Right lobe of liver (tissue), 6 donors: ENCODE results near the gene CLEC16A. TPM values are rescaled to one million over a fixed set of nuclear protein-coding genes. Genes with fewer than 3 reads are reported as not detected.

Source experiments
- ATAC-seq, 4 donors: fragments of 200-7000 bp; cut with Tn5 transposase; one replicate each; pipeline ENCODE4 v1.9.1; 2020; ENCODE audit warnings: mild to moderate bottlenecking in 4 of 4, moderate library complexity in 4 of 4
- DNase-seq, 3 donors: peaks; one replicate each; pipeline ENCODE4 v3.0.0-alpha.2; 2020
- H3K27ac ChIP-seq, 3 donors: fragments of 200-600 bp; one replicate each; pipeline ENCODE4 v1.8.0; 2022
- H3K27me3 ChIP-seq, 2 donors: fragments of 200-600 bp; one replicate each; pipeline ENCODE4 v1.8.0; 2022
- H3K36me3 ChIP-seq, 4 donors: fragments of 200-600 bp; sonication (generic) in 1 of 4; one replicate each; pipeline versions ENCODE4 v1.5.1 to v1.8.0; 2017 to 2022; ENCODE audit warnings: control low read depth in 1 of 4
- H3K4me1 ChIP-seq, 4 donors: fragments of 200-600 bp; sonication (generic) in 1 of 4; one replicate each; pipeline versions ENCODE4 v1.5.1 to v1.8.0; 2017 to 2022; ENCODE audit warnings: control low read depth in 1 of 4
- H3K4me3 ChIP-seq, 3 donors: fragments of 200-600 bp; one replicate each; pipeline ENCODE4 v1.8.0; 2022
- H3K9me3 ChIP-seq, 4 donors: fragments of 200-600 bp; sonication (generic) in 1 of 4; one replicate each; pipeline versions ENCODE4 v1.5.1 to v1.8.0; 2017 to 2022; ENCODE audit warnings: control low read depth in 1 of 4
- CTCF ChIP-seq, 4 donors: fragments of 200-600 bp in 3 of 4; fragments of 450-650 bp in 1 of 4; IDR thresholded peaks; one replicate each; pipeline versions ENCODE4 v1.5.1 to v1.8.0; 2016 to 2022; ENCODE audit warnings: antibody characterized with exemption in 4 of 4, mild to moderate bottlenecking in 2 of 4
- POLR2A ChIP-seq: fragments of 450-650 bp; IDR thresholded peaks from one replicate; pipeline ENCODE4 v1.6.1; 2017; ENCODE audit warnings: antibody characterized with exemption, mild to moderate bottlenecking
- WGBS: methylation state at CpG from one replicate; pipeline ENCODE4 v1.1.6; 2018; ENCODE audit warnings: low coverage, low lambda C conversion rate; ENCODE audit not compliant: insufficient coverage; ENCODE audit errors: missing lambda C conversion rate; 5-methylcytosine and 5-hydroxymethylcytosine counted together
- intact Hi-C, 2 donors: fragments of 100-400 bp; cut with DNase I; formaldehyde crosslinking; loops; one replicate each; pipeline versions ENCODE4 v1.11.2 to v1.14.1; 2022
- total RNA-seq, 6 experiments: library from RNA; depleted of rRNA in 2 of 6; stranded (reverse); fragments of >200 nt in 2 of 6; fragmentation: NEBNext Ultra II Directional in 3 of 6; extraction: Animal tissue kit (Norgen Biotek cat#: 25700) in 3 of 6; gene quantifications; one replicate each; pipeline versions ENCODE4 v1.1.0 to v1.2.4, GENCODE V29; 2016 to 2023
- donor health status: DM: no; HTN: yes; CAD: no.
- donor health status: DM: no; HTN: no; CAD: no.
- donor health status: DM: no; HTN: no; CAD: no.
- donor health status: DM: no; HTN: yes; CAD: no.
- donor health status: DM: no; HTN: yes; CAD: no.

CLEC16A gene
- total RNA-seq, 6 experiments from 2014 or later, result 15.2 to 25.9 (median 19.8) TPM

GRCh38 chr16:11064202-11064540, 119.8 kb downstream of the CLEC16A start:
- WGBS, result 68% methylated on average over 3 of the region's 3 CpGs
- TF ChIP-seq POLR2A (no peak), CTCF (IDR thresholded peaks at IDR 0.05) (no peak)
- no peaks in the 10 kb centered on the region for H3K9me3 ChIP-seq
- H3K4me3 ChIP-seq, result no peak overlapping the region
- H3K27ac ChIP-seq, result no peak overlapping the region
- no peak for DNase-seq
- peaks cover 0 to 35% (median 14%) of the 10 kb centered on the region in 4 donors for H3K4me1 ChIP-seq
- H3K36me3 ChIP-seq, result peaks cover 0 to 10% (median 0%) of the 10 kb centered on the region in 4 donors
- ATAC-seq, result no peak
- no peaks in the 10 kb centered on the region for H3K27me3 ChIP-seq
- intact Hi-C loops, result no loop called here

GRCh38 chr16:11064851-11065250, 120.5 kb downstream of the CLEC16A start:
- ATAC-seq, result no peak
- peaks cover 0 to 35% (median 14%) of the 10 kb centered on the region in 4 donors for H3K4me1 ChIP-seq
- DNase-seq, result no peak
- TF ChIP-seq POLR2A (no peak), CTCF (IDR thresholded peaks at IDR 0.05) (no peak)
- intact Hi-C loops, result no loop called here
- peaks cover 0 to 10% (median 0%) of the 10 kb centered on the region in 4 donors for H3K36me3 ChIP-seq
- no peaks in the 10 kb centered on the region for H3K27me3 ChIP-seq
- no peak overlapping the region for H3K4me3 ChIP-seq
- H3K9me3 ChIP-seq, result no peaks in the 10 kb centered on the region
- H3K27ac ChIP-seq, result no peak overlapping the region
- WGBS, result 29% methylated on average over 2 of the region's 3 CpGs

GRCh38 chr16:11066261-11066870, 122.0 kb downstream of the CLEC16A start:
- no peaks in the 10 kb centered on the region for H3K27me3 ChIP-seq
- DNase-seq, result no peak
- peak overlapping the region in 1 of 3 donors; percentile 80 for H3K27ac ChIP-seq
- ATAC-seq, result peak; percentile 14 to 42 (median 18)
- H3K4me3 ChIP-seq, result no peak overlapping the region
- H3K36me3 ChIP-seq, result peaks cover 0 to 1% (median 0%) of the 10 kb centered on the region in 4 donors
- intact Hi-C loops, result no loop called here
- peaks cover 0 to 35% (median 14%) of the 10 kb centered on the region in 4 donors for H3K4me1 ChIP-seq
- H3K9me3 ChIP-seq, result no peaks in the 10 kb centered on the region
- TF ChIP-seq CTCF (IDR thresholded peaks at IDR 0.05) (no peak), POLR2A (no peak)
- 18% methylated on average over 4 of the region's 14 CpGs for WGBS

GRCh38 chr16:11067266-11067665, 122.9 kb downstream of the CLEC16A start:
- Histone ChIP-seq H3K36me3 (no peaks in the 10 kb centered on the region), H3K4me1 (peaks cover 0 to 32% (median 14%) of the 10 kb centered on the region in 4 donors), H3K27ac (peak overlapping the region in 2 of 3 donors; percentile 57 to 80), H3K9me3 (no peaks in the 10 kb centered on the region), H3K27me3 (no peaks in the 10 kb centered on the region), H3K4me3 (no peak overlapping the region)
- DNase-seq, result no peak
- WGBS, result 64% methylated on average over 4 of the region's 7 CpGs
- ATAC-seq, result peak in 1 of 4 donors; percentile 17
- intact Hi-C loops, result no loop called here
- no peak for TF ChIP-seq POLR2A
- TF ChIP-seq CTCF (IDR thresholded peaks at IDR 0.05), result no peak
